Neural cell (in vitro differentiated cells): ENCODE measurements around the gene ANGPT4. TPM values are rescaled to one million over a fixed set of nuclear protein-coding genes. Genes with fewer than 3 reads are reported as not detected.
A peak's percentile ranks its signal among the peaks of the same experiment; 100 is the strongest.

Experiments used
- H2AFZ ChIP-seq: fragments of 200-600, 300-800 bp; sonication (generic), shearing (Covaris generic); 2 replicates; pipeline ENCODE4 v1.6.0; 2014; ENCODE audit warnings: low read depth, mild to moderate bottlenecking, antibody characterized with exemption, low read length, moderate library complexity
- H3F3A ChIP-seq: fragments of 200-600 bp; shearing (Covaris generic); 2 replicates; pipeline ENCODE4 v1.6.1; 2016; ENCODE audit warnings: mild to moderate bottlenecking, moderate library complexity, mixed read lengths, antibody characterized with exemption, low read length; ENCODE audit not compliant: insufficient read depth, poor library complexity, severe bottlenecking
- H3K27ac ChIP-seq: fragments of 200-600, 300-800 bp; sonication (generic), shearing (Covaris generic); 2 replicates; pipeline ENCODE4 v1.5.1; 2014; ENCODE audit warnings: mild to moderate bottlenecking, low read length, moderate library complexity
- H3K27me3 ChIP-seq: fragments of 300-800, 200-600 bp; sonication (generic), shearing (Covaris generic); 2 replicates; pipeline ENCODE4 v1.6.0; 2014; ENCODE audit warnings: mild to moderate bottlenecking, low read depth, low read length, moderate library complexity; ENCODE audit not compliant: insufficient read depth
- H3K36me3 ChIP-seq: fragments of 300-800, 200-600 bp; sonication (generic), shearing (Covaris generic); 2 replicates; pipeline ENCODE4 v1.5.1; 2014; ENCODE audit warnings: mild to moderate bottlenecking, antibody characterized with exemption, low read length, moderate library complexity; ENCODE audit not compliant: insufficient read depth
- H3K4me2 ChIP-seq: fragments of 300-800, 200-600 bp; sonication (generic), shearing (Covaris generic); 2 replicates; pipeline ENCODE4 v1.6.0; 2014; ENCODE audit warnings: mild to moderate bottlenecking, low read length
- H3K4me3 ChIP-seq: fragments of 300-800, 200-600 bp; sonication (generic), shearing (Covaris generic); 2 replicates; pipeline ENCODE4 v1.5.1; 2014; ENCODE audit warnings: mild to moderate bottlenecking, low read length, moderate library complexity
- H3K79me2 ChIP-seq: fragments of 200-600 bp; shearing (Covaris generic); replicated peaks from 2 replicates; pipeline ENCODE4 v1.6.0; 2014; ENCODE audit warnings: mild to moderate bottlenecking, low read length, moderate library complexity; ENCODE audit not compliant: insufficient read depth
- H3K9ac ChIP-seq: fragments of 300-800, 200-600 bp; sonication (generic), shearing (Covaris generic); 2 replicates; pipeline ENCODE4 v1.6.1; 2016; ENCODE audit warnings: mild to moderate bottlenecking, low read length, mixed read lengths
- H3K9me2 ChIP-seq: fragments of 200-600 bp; shearing (Covaris generic); 2 replicates; pipeline ENCODE4 v1.6.1; 2016; ENCODE audit warnings: mild to moderate bottlenecking, low read length, mixed read lengths; ENCODE audit not compliant: insufficient read depth
- H3K9me3 ChIP-seq: fragments of 200-600, 300-800 bp; sonication (generic), shearing (Covaris generic); 2 replicates; pipeline ENCODE4 v1.6.1; 2016; ENCODE audit warnings: mild to moderate bottlenecking, mixed run types, low read length, moderate library complexity, mixed read lengths
- H4K20me1 ChIP-seq: fragments of 200-600 bp; shearing (Covaris generic); 2 replicates; pipeline ENCODE4 v1.6.1; 2016; ENCODE audit warnings: mild to moderate bottlenecking, mixed run types; ENCODE audit not compliant: insufficient read depth
- EP300 ChIP-seq: fragments of 450-650 bp; conservative IDR thresholded peaks from 2 replicates; pipeline ENCODE4 v1.6.1; 2014; ENCODE audit warnings: antibody characterized with exemption, mild to moderate bottlenecking, moderate library complexity; ENCODE audit not compliant: poor library complexity, severe bottlenecking
- EZH2 ChIP-seq: fragments of 200-600, 300-800 bp; shearing (Covaris generic), sonication (generic); IDR thresholded peaks from 2 replicates; pipeline ENCODE4 v1.6.1; 2014; ENCODE audit warnings: antibody characterized with exemption, low read length, borderline replicate concordance, mild to moderate bottlenecking; ENCODE audit not compliant: insufficient read depth, poor library complexity, severe bottlenecking
- MXI1 ChIP-seq: fragments of 450-650 bp; conservative IDR thresholded peaks from 2 replicates; pipeline ENCODE4 v1.6.1; 2014; ENCODE audit warnings: antibody characterized with exemption, mild to moderate bottlenecking; ENCODE audit not compliant: poor library complexity, severe bottlenecking
- POLR2AphosphoS5 ChIP-seq: IDR thresholded peaks from 2 replicates; pipeline ENCODE4 v1.6.1; 2012
- RAD21 ChIP-seq: fragments of 450-650 bp; conservative IDR thresholded peaks from 2 replicates; pipeline ENCODE4 v1.6.1; 2014; ENCODE audit warnings: antibody characterized with exemption, mild to moderate bottlenecking, moderate library complexity
- REST ChIP-seq: IDR thresholded peaks from 2 replicates; pipeline ENCODE4 v1.6.1; 2012; ENCODE audit warnings: borderline replicate concordance
- SMC3 ChIP-seq: fragments of 450-650 bp; conservative IDR thresholded peaks from 2 replicates; pipeline ENCODE4 v1.6.1; 2014; ENCODE audit warnings: antibody characterized with exemption, mild to moderate bottlenecking, moderate library complexity; ENCODE audit not compliant: poor library complexity
- TAF1 ChIP-seq: IDR thresholded peaks from 2 replicates; pipeline ENCODE4 v1.6.1; 2012; ENCODE audit warnings: low read depth
- polyA plus RNA-seq: library from polyadenylated mRNA; depleted of rRNA; stranded (reverse); fragments of >200 nt; gene quantifications from 2 replicates; pipeline ENCODE4 v1.2.3, GENCODE V29; 2014
- TF ChIP-seq, protein P1 (sequence below): fragments of 450-650 bp; IDR thresholded peaks from 2 replicates; pipeline ENCODE4 v1.5.1; 2014; ENCODE audit warnings: antibody characterized with exemption, mild to moderate bottlenecking, moderate library complexity; ENCODE audit not compliant: poor library complexity, severe bottlenecking

The ANGPT4 gene
- polyA plus RNA-seq, 1 donor from 2014 or later: not detected

DNA sequence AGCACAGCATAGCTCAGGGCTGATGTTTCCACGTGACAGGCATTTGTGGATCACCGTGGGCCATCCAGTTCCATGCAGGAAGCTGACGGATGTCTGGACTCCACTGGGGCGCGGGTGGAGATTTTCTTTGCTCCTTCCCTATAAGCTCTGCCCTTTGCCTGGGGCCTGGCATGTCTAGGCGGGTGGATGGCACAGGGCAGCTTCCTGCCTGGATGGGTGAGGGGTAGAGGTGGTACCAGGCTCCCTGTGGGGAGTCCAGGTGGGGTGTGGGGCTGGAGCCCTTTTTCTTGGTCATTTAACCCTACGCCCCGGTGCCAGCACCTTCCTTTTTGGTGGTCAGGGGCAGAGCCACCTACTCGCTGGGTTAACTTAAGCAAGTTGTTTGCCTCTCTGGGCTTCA, 72.2 kb downstream of the ANGPT4 start:
- Histone ChIP-seq H3K36me3 (no peaks in the 10 kb centered on the region), H3K79me2 (peaks cover 7% of the 10 kb centered on the region), H3K4me3 (peak overlapping the region; percentile 91), H3K9me2 (no peaks in the 10 kb centered on the region), H3K27ac (no peak overlapping the region), H3K9me3 (no peaks in the 10 kb centered on the region), H3K9ac (peak overlapping the region; percentile 97), H3F3A (no peaks in the 10 kb centered on the region), H2AFZ (no peak overlapping the region), H3K4me2 (no peak overlapping the region), H4K20me1 (no peaks in the 10 kb centered on the region), H3K27me3 (peaks cover 37% of the 10 kb centered on the region)
- TF ChIP-seq REST (no peak), MXI1 (no peak), EZH2 (no peak), RAD21 (no peak), POLR2AphosphoS5 (no peak), TAF1 (no peak), SMC3 (no peak), EP300 (no peak)
- TF ChIP-seq, protein P1, sequence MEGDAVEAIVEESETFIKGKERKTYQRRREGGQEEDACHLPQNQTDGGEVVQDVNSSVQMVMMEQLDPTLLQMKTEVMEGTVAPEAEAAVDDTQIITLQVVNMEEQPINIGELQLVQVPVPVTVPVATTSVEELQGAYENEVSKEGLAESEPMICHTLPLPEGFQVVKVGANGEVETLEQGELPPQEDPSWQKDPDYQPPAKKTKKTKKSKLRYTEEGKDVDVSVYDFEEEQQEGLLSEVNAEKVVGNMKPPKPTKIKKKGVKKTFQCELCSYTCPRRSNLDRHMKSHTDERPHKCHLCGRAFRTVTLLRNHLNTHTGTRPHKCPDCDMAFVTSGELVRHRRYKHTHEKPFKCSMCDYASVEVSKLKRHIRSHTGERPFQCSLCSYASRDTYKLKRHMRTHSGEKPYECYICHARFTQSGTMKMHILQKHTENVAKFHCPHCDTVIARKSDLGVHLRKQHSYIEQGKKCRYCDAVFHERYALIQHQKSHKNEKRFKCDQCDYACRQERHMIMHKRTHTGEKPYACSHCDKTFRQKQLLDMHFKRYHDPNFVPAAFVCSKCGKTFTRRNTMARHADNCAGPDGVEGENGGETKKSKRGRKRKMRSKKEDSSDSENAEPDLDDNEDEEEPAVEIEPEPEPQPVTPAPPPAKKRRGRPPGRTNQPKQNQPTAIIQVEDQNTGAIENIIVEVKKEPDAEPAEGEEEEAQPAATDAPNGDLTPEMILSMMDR: no peak

DNA sequence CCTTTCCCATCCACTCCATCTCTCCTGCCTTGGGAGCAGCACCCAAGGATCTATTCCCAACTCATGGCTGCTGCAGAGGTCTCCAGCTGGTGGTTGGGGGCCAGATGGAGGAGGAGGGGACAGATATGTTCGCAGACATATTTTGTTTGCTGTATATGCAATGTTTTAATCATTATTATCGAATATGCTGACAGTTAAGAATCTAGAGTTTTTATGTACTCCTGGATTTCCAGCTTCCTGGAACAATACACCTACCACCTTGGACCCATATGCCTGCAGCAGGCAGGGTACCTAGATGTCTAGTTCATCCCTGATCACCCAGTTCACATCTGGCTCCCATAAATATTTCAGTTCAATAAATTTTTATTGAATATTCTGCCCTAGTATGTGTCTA, 73.6 kb downstream of the ANGPT4 start:
- Histone ChIP-seq H3F3A (no peaks in the 10 kb centered on the region), H3K36me3 (no peaks in the 10 kb centered on the region), H3K9me2 (no peaks in the 10 kb centered on the region), H3K79me2 (peaks cover 7% of the 10 kb centered on the region), H3K9ac (no peak overlapping the region), H3K27me3 (peaks cover 37% of the 10 kb centered on the region), H4K20me1 (no peaks in the 10 kb centered on the region), H2AFZ (no peak overlapping the region), H3K4me2 (no peak overlapping the region), H3K9me3 (no peaks in the 10 kb centered on the region), H3K4me3 (no peak overlapping the region), H3K27ac (no peak overlapping the region)
- TF ChIP-seq, protein P1: no peak
- TF ChIP-seq RAD21 (no peak), TAF1 (no peak), EZH2 (no peak), MXI1 (no peak), POLR2AphosphoS5 (no peak), REST (no peak), SMC3 (no peak), EP300 (no peak)
